ENCODE measurements around the gene CANT1.

The CANT1 gene

GRCh38 chr17:79018370-79018695, 8.8 kb upstream of the CANT1 start:
- no peak for TF ChIP-seq CTCF (IDR thresholded peaks at IDR 0.05; ENCODE audit: extremely low read depth, missing control alignments)
- no peak for DNase-seq (ENCODE audit: low spot score)

GRCh38 chr17:79017546-79018369, 8.2 kb upstream of the CANT1 start:
- no peak for DNase-seq (ENCODE audit: low spot score)

GRCh38 chr17:79014158-79014758, 4.7 kb upstream of the CANT1 start:
- no peak for DNase-seq (ENCODE audit: low spot score)
- TF ChIP-seq CTCF (IDR thresholded peaks at IDR 0.05; ENCODE audit: extremely low read depth, missing control alignments): no peak

More at GRCh38 chr17:79017546-79018369, 8.2 kb upstream of the CANT1 start:
- no peak for TF ChIP-seq CTCF (IDR thresholded peaks at IDR 0.05; ENCODE audit: extremely low read depth, missing control alignments)

GRCh38 chr17:79012563-79013134, 3.1 kb upstream of the CANT1 start:
- TF ChIP-seq CTCF (IDR thresholded peaks at IDR 0.05; ENCODE audit: extremely low read depth, missing control alignments): no peak
- no peak for DNase-seq (ENCODE audit: low spot score)

GRCh38 chr17:79011451-79012147, 2.0 kb upstream of the CANT1 start:
- TF ChIP-seq CTCF (IDR thresholded peaks at IDR 0.05; ENCODE audit: extremely low read depth, missing control alignments): no peak

DNA sequence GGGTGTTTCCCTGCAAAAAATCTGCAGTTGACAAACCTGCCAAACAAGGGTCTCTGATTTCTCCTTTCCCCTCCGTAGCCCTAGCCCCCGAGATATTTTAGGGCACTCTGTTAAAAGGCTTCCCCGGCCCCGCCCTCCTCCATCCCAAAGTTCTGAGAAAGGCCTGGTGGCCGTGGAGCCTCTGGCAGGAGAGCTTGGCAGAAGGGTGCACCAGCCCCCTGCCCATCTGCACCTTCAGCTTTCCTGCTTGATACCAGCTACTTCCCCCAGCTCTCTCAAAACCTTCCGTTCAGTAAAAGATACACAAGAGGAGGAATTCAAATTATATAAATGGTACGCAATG, 711 bp upstream of the CANT1 start:
- no peak for DNase-seq (ENCODE audit: low spot score)
- TF ChIP-seq CTCF (IDR thresholded peaks at IDR 0.05; ENCODE audit: extremely low read depth, missing control alignments): no peak

More at GRCh38 chr17:79011451-79012147, 2.0 kb upstream of the CANT1 start:
- no peak for DNase-seq (ENCODE audit: low spot score)

Measured in GM20000 (cell line).